HG03280 (cell line): ENCODE measurements around the gene MORF4L1.
A peak's percentile ranks its signal among the peaks of the same experiment; 100 is the strongest.
"Not testable (repeated sequence)": the region's sequence is repeated elsewhere in the genome, so short reads cannot be mapped to it uniquely, and the experiment has no call there.

Experiments
- ATAC-seq: cut with Tn5 transposase; IDR thresholded peaks from one replicate; pipeline ENCODE4 v1.9.1; 2021; ENCODE audit warnings: mild to moderate bottlenecking, moderate library complexity; ENCODE audit not compliant: unreplicated experiment

The MORF4L1 gene

DNA sequence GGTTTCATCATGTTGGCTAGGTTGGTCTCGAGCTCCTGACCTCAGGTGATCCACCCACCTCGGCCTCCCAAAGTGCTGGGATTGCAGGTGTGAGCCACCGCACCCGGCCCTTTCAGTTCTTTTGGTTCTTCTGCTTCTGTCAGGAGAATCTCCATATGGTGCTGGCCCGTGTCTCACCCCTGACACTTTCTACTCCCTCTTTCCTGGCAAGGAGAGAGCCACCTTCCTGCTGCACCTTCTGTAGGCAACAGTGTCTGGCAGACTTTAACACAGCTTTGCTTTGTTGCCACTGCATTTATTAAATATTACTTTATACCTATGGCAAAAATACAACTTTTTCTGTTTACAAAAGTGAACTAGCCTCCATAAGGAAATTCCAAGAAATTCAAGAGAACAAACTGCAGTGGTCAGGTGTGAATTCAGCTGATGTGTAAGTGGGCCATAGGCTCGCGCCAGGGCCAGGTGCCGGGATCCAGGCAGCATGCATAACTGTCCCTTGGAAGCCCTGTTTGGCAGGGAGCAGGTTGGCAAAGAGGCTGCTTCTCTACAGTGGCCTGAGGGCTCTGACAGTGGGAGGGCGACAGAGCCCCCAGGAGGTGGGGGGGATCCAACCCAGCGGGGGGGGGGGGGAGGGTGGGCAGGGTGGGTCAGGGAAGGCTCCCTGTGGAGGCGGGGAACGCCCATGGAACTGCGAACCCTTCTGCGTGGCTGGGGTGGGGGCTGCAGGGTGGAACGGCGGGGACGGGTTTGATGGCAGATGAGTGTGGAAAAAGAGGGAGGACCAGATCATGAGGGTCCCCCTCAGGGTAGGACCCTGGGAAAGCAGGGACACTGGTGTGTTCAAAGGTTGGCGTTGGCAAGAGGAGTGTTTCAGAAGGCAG is 51.0 kb downstream of the MORF4L1 start:
- no peak for ATAC-seq

DNA sequence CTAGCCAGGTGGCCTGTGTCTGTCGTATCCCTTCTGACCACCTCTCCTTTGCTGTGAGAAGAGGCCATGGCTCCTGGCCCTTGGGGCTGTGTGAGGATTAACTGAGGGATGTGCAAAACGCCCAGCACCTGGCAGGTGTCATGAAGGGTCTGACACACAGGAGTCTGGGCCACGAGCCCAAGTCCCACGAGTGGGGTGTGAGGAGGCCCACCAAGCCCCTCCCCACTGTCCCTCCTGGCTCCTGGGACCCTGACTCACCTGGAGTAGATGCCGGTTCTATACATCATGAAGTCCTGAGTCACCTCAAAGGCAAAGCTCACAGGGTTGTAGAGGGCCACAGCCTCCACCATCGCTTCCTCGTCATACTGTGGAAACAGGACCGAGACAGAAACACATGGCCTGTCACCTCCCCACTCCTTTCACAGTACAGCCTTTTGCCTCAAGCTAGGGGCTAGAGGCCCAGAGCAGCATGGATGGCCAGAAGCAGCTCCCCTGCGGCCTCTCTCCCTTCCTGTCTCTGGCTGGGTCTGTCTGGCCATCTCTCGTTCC is 52.5 kb downstream of the MORF4L1 start:
- ATAC-seq, result no peak

DNA sequence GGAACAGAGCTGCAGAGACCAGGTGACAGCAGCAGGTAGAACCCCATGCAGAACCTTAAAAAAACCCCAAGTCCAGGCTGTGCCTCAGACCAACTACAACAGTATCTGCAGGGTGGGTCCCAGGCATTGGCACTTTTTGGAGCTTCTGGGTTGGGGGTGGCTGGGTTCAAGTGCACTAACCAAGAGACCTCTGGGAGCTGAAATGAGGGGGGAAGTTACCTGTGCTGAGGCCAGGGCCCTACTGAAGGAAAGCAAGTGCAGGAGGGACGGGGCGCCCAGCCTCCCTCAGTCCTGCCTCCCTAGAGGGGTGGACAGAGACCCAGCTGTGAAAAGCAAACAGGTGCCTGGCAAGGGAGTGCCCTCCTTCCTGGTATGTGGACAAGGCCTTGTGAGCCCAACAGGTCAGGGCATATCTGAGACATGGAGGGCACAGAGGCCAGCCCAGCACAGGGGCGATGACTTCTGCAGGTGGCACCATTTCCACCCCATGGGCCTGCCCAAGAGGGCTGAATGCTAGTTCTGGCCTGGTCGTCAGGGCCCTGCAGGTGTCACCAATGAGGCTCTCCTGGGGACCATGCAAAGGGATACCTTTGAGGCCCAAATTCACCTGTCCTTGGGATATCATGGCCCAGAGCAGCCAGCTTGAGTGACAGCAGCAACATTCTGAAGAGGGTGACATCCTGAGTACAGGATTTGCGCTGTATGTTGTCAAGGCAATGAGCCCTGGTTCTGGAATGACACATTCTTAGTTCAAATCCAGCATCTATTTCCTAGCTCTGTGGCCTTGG is 53.5 kb downstream of the MORF4L1 start:
- no peak for ATAC-seq

DNA sequence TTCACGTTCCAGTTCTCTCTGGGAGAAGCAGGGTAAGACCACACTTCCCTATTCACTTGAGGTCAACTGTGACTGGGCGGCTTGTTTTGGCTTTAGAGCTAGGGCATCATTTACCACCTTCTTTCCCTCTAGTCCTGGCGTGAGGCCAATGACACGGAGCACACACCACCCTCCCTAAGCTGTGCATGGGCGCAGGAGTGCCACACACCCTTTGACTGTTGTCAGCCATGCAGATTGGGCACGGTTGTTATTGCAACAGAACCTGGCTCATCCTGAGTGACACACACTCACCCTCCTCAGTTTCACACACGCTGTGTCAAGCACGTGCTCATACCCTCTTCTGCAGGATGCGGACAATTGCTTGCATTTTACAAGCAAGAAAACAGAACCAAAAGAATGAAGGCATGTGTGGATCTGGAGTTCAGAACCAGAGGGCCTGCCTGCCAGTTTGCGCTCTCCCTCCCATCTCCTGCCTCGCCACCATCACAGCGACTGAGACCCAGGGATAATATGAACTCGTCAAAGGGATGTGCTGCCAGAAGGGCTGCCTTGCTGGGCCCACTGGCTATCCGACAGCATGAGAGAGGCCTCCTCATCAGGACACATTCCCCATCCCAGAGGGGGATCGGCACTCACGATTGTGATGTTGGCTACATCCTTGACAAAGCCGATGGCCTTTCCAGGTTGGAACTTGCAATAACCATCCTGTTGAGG is 54.5 kb downstream of the MORF4L1 start:
- no peak for ATAC-seq

DNA sequence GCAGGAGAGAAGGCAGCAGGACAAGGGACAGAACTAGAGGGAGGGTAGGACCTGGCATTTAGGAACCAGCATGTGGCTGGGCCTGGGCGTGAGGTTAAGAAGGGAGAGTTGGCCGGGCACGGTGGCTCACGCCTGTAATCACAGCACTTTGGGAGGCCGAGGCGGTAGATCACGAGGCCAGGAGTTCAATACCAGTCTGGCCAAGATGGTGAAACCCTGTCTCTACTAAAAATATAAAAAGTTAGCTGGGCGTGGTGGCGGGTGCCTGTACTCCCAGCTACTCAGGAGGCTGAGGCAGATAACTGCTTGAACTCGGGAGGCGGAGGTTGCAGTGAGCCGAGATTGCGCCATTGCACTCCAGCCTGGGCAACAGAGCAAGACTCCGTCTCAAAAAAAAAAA is 55.5 kb downstream of the MORF4L1 start:
- not testable (repeated sequence) for ATAC-seq

DNA sequence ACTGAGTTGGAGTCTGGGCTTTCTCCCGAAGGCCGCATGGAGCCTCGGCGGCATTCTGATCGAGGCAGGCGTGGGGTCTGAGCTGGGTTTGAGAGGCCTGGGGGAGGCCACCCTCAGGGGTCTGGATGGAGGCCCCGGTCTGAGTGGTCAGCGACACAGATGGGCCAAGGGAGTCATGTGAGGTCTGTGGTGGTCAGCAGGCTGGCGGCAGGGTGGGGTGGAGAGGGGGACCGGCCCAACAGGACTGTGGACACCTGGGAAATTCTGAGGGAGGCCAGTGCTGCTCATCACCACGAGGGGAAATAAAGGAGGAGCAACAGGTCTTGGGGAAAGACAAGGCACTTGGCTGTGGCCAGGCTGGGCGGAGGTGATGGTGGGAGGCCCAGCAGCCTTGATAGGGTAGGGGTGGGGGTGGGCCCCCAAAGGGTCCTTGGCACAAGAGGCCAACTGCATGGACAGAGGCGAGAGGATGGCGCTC is 56.0 kb downstream of the MORF4L1 start:
- ATAC-seq, result no peak

DNA sequence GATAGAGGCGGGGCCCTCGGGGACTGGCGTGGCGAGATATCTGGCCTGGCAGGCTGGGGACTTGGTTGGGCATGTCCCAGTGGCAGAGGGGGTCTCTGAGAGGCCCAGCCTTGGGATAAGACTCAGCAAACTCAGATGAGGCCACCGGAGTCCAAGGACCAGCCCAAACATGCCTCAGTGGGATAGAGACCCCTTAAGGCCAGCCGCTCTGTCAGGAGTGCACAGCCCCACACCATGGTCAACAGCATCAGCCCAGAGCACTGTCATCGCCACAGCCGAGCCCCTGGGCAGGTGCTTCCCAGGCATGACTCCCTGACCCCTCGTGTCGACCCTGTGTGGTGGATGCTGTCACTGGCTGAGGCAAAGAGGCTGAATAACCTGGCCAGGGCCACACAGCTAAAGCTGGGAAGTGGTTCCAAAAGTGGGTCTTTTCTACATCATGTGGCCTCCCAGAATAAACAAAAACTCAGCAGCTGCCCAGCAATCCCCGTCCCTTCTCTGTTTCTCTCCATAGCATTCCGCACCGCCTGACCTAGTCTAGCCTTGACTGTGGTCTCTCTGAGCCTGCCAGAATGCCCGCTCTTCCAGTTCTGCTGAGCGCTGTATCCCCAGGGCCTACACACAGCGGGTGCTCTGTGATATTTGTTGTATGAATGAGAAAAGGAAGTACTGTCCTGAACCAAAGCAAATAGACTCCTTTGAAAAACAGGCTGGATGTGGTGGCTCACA is 57.0 kb downstream of the MORF4L1 start:
- no peak for ATAC-seq

DNA sequence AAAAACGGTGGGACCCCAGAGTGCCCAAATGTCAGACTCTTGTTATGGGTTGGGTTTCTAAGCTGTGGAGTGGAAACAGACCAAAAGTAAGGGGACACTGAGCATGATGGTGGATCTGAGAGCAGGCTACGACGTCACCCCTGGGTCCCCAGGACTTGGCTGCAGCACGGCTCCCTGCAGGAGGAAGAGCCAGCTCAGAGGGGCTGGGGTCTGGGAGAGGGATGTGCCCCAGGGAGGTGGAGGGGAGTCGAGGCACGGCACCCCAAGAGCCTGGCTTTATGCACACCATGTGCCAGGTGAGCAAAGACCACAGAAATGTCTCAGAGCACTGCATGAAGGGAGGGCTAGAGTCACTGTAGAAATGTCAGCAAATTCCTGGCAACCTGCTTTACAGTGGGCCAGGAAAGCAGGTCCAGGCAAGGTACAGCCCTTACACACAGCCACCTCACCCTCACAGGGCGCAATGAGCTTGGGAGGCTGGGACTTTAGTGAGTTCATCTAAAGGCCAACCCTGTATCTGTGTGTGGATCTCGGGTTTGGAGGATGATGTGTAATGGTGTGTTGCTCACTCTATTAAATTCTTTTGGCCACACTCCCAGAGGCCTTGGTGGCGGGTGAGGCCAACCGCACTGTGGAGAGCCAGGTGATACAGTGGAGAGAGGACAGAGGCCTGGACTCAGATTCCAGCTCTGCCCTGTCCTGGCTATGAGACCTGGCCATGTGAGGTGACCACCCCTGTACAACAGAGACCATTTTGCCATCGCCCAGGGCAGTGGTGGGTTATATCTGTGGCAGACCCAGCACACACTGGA is 58.1 kb downstream of the MORF4L1 start:
- ATAC-seq, result no peak

DNA sequence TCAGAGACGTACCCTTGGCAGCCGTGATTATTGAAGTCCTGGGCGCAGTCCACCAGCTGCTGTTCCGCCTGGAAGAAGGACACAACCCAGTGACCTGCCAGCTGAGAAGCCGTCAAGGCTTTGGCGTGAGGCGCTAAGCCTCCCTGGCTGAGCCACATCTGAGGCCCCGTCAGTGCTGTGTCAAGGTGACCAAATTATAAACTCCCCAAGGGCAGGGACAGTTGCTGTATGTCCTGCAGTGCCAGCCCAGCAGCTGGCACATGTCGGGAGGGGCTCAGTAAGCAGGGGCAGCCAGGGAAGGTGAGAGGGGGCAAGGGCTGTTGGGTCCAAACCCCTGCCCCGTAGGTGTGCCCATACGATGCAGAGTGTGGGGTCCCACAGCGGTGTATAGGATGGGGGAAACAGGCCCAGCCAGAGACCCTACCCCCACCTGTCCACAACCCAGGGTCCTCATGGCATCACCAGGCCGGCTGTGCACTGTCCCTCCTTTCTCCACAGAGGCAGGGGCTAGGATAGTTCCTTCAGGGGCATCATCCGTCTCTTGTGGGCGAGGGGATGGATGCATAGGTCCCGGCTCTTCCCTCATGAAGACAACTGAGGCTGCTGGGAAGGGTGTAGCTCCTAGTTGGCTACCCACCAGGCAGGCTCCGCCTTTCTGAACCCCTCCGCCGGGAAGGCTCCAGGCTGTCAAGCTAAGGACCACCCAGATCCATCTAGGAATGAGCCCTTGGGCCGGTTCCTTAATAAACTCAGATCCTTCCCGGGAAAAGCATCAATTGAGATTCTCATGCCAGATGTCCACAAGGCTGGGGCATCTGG is 59.0 kb downstream of the MORF4L1 start:
- no peak for ATAC-seq

DNA sequence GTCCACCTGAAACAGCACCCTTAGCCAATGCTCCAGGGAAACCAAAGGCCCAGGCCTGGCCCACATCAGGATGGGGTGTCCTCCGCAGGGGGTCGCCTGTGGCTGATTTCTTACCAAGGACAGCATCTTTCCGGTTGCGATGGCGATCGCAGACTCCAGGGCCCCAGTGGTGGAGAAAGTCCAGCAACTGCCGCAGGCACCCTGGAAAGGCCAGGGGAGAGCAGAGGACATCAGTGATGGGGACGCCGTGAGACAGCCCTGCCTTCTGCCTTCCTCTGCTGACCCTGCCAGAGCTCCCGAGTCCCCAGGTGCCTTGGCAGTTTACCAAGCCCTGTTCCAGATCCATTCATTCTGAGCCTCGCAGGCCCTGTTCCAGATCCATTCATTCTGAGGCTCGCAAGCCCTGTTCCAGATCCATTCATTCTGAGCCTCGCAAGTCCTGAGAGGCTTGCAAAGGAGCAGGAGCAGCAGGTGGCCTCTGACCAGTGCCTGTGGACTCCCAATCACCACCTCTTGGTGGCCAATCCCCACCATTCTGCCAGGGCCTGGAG is 59.6 kb downstream of the MORF4L1 start:
- no peak for ATAC-seq

DNA sequence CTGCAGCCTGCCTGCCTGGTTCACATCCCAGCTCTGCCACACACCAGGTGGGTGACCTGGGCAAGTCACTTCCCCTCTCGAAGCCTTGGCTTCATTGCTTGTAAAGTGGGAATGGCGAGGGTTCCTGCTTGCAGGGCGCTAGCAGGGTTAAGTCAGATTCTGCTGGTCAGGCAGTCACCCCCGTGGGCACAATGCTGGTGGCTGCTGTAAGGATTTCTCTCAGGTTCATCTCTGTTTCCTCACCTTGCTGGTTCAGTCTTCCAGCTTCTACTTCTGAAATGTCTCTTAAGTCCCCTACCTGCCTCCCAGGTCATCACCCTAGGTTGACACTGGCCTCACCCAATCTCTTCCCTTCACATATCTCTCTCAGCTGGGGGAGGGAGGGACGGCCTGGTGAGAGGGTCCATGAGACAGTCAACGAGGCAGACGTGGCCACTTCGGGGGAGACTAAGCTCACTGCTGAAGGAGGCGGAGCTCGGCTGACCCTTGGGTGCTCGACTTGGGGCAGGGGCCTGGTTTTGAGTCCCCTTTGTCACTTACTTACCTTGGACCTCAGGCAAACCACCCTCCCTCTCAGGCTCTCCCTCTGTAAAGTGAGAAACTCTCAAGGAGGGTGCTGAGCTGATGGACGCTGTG is 60.6 kb downstream of the MORF4L1 start:
- ATAC-seq, result no peak

DNA sequence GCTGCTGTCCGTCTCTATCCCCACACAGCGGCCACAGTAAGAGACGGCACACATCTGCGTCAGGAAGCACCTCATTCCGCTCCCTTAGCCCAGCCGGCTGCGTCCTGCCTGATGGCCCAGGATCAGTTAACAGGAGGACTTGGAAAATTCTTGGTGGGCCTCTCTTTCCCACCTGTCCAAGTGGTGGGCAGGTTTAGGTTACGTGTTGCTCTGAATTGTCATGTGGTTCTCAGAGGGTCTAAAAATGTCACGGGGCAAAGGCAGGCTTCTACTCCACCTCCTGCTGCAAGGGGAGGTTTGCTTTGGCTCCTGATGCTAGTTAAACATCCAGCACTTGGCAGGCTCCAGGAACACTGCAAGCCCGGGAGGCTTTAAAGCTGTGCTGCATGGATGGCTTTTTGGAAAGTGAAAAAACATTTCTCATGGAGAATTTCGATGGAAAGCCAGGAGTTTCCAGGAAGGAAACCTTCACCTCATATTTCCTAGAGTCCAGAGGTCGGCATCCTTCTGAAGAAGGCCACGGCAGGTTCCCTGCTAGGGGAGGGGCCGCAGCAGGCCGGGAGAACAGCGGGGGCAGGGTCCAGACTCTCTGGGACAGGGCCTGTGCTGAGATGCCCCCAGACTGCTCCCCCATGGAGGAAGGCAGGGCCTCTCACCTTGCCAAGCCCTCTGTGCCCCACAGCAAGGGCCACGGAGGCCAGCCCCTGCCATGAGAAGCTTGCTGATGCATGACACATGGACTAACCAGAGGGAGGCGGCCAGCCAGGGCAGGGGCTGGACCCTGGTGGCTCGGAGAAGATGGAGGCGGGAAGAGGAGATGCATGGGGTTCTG is 61.3 kb downstream of the MORF4L1 start:
- no peak for ATAC-seq

DNA sequence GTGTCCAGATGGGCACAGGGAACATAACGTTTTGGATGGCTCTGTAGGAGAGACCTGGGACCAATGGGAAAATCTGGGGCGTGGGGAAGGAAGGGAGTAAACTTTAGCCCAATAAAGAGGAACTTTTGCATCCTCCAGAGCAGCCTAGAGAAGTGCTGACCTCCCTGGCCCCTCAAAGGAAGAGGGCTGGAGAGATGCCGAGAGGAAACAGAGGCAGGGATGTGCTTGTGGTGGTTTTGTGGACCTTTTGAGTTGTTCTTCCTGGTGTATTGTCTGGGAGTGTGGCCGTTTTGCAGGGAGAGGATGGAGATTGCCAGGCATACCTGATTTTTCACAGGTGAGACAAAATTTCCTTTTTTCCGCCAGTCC is 61.9 kb downstream of the MORF4L1 start:
- ATAC-seq, result no peak

DNA sequence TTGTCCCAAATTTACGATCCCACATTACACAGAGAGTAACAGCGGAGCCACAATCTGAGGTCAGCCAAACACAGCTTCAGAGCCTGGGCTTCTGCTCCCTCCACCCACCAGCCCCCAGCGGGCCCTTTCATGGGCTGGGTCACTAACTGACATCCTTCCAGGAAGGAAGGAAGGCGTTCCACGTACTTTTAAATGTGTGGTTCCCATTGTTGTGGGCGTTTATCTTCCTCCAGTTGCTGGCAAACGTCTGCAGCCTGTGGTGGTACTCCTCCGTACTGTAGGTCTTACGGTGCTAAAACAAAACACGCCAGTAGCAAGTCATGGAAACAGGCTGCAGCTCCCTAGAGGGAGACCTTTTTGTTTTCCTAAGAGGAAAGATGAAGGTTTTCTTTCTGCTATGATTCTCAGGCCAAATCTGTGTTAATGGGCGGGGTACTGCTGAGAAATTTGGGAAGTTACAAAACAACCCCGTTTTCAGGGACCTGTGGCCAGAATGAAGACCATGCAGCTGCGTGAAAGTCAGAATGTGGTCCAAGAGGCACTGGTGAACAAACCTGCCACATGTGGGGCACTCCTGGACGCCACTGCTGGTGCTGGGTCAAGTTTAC is 64.5 kb downstream of the MORF4L1 start:
- ATAC-seq, result no peak

DNA sequence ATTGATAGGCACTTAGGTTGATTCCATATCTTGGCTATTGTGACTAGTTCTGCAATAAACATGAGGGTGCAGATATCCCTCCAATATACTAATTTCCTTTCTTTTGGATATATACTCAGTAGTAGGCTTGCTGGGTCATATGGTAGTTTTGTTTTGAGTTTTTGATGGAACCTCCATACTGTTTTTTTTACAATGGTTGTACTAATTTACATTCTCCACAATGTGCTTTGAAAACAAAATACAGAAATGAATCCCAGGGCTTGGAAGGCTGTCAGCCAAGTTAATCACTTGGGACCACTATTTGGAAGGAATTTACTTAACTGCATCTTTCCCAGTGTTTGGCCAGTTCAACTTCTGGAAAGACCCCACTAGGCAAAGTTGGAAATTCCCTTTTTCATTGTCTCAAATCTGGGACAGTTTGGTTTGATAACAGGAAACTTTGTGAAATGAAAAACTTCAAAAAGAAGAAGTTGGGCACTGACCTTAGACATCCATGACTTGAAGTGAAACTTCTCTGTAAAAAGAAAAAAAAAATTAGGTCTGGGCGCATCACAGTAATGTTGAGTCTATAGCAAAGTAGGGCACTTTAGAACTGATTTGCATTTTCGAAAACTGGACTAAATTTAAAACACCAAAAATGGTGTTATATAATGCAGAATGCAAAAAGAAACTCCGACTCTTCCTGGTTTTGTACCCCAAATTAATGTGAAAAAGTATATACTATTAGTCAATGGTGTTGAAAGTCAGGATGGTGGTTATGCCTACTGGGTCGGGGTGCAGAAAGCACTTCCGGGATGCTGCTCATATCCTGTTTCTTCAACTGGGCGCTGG is 66.2 kb downstream of the MORF4L1 start:
- peak; percentile 52 for ATAC-seq

DNA sequence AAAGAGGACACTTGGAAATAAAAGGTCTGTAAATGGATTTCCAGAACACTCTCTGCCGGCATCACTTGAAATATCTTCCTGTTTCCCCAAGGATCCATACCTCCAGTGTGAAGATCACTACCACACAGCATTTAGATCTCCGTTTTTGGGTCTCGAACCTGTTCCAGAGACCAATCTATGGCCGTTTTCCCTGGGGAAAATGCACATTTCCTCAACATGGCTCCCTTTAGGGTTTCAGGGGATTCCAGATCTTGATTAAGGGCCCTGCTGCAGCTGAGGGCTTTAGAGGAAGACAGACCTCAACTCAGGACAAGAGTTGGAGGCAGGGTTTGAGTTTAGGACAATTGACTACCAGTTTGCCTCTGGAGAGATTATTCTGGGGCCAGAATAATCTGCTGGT is 70.1 kb downstream of the MORF4L1 start:
- no peak for ATAC-seq
